Smooth muscle cell (in vitro differentiated cells): ENCODE results near the gene NUDT1. TPM values are rescaled to one million over a fixed set of nuclear protein-coding genes. Genes with fewer than 3 reads are reported as not detected.

Source experiments
- DNase-seq: peaks from one replicate; lab custom pipeline; 2025; ENCODE audit not compliant: unreplicated experiment; lab: John Stamatoyannopoulos, UW
- H2AFZ ChIP-seq: fragments of 200-600 bp; sonication (generic); 2 replicates; pipeline ENCODE4 v1.6.0; 2016; ENCODE audit warnings: antibody characterized with exemption, low read depth, mild to moderate bottlenecking
- H3F3A ChIP-seq: fragments of 200-600 bp; sonication (generic); 2 replicates; pipeline ENCODE4 v1.6.0; 2017; ENCODE audit warnings: antibody characterized with exemption, low read depth
- H3K27ac ChIP-seq: fragments of 200-600 bp; sonication (generic); 2 replicates; pipeline ENCODE4 v1.5.1; 2016; ENCODE audit warnings: low read depth, mild to moderate bottlenecking
- H3K27me3 ChIP-seq: fragments of 200-600 bp; sonication (generic); 2 replicates; pipeline ENCODE4 v1.6.1; 2016; ENCODE audit warnings: low read depth, mild to moderate bottlenecking
- H3K36me3 ChIP-seq: fragments of 200-600 bp; sonication (generic); 2 replicates; pipeline ENCODE4 v1.5.1; 2016; ENCODE audit warnings: low read depth
- H3K4me1 ChIP-seq: fragments of 200-600 bp; sonication (generic); 2 replicates; pipeline ENCODE4 v1.5.1; 2016; ENCODE audit warnings: low read depth
- H3K4me2 ChIP-seq: fragments of 200-600 bp; sonication (generic); 2 replicates; pipeline ENCODE4 v1.6.0; 2016; ENCODE audit warnings: mild to moderate bottlenecking
- H3K4me3 ChIP-seq: fragments of 200-600 bp; sonication (generic); 2 replicates; pipeline ENCODE4 v1.5.1; 2016; ENCODE audit warnings: mild to moderate bottlenecking
- H3K79me2 ChIP-seq: fragments of 200-600 bp; sonication (generic); 2 replicates; pipeline ENCODE4 v1.6.0; 2016; ENCODE audit warnings: low read depth, mild to moderate bottlenecking
- H3K9ac ChIP-seq: fragments of 200-600 bp; sonication (generic); 2 replicates; pipeline ENCODE4 v1.6.0; 2016; ENCODE audit warnings: low read depth
- H3K9me3 ChIP-seq: fragments of 200-600 bp; sonication (generic); replicated peaks from 2 replicates; pipeline ENCODE4 v1.5.1; 2016; ENCODE audit warnings: low read depth
- H4K20me1 ChIP-seq: fragments of 200-600 bp; sonication (generic); 2 replicates; pipeline ENCODE4 v1.6.0; 2016; ENCODE audit warnings: low read depth
- CTCF ChIP-seq: fragments of 200-600 bp; sonication (generic); IDR thresholded peaks from 2 replicates; pipeline ENCODE4 v1.5.1; 2017; ENCODE audit warnings: borderline replicate concordance, mild to moderate bottlenecking, antibody characterized with exemption; ENCODE audit not compliant: insufficient read depth, poor library complexity, severe bottlenecking
- WGBS: methylation state at CpG from one replicate; pipeline ENCODE4 v1.1.7; 2016; ENCODE audit warnings: low lambda C conversion rate; 5-methylcytosine and 5-hydroxymethylcytosine counted together
- polyA plus RNA-seq: library from polyadenylated mRNA; unstranded; fragments of >200 nt; fragmentation: Nextera tagmentation; extraction: Ambion mirVana; gene quantifications from 2 replicates; pipeline ENCODE4 v1.2.1, GENCODE V29; 2016
- total RNA-seq: library from RNA; depleted of rRNA; stranded (reverse); fragments of >200 nt; gene quantifications from 2 replicates; pipeline ENCODE4 v1.2.3, GENCODE V29; 2014

NUDT1 gene
- total and polyA plus RNA-seq, 2 experiments from 2014 or later = 20.7 to 46.0 TPM

GRCh38 chr7:2211926-2212325 lies 30.1 kb upstream of the NUDT1 start:
- Histone ChIP-seq H3K4me1 (no peaks in the 10 kb centered on the region), H3K27ac (no peak overlapping the region), H4K20me1 (peaks cover 16% of the 10 kb centered on the region), H3K36me3 (peaks cover 3% of the 10 kb centered on the region), H3K4me3 (no peak overlapping the region), H2AFZ (no peak overlapping the region), H3F3A (no peaks in the 10 kb centered on the region), H3K4me2 (no peak overlapping the region), H3K27me3 (no peaks in the 10 kb centered on the region), H3K9ac (no peak overlapping the region), H3K79me2 (no peaks in the 10 kb centered on the region), H3K9me3 (no peaks in the 10 kb centered on the region)
- no peak for TF ChIP-seq CTCF
- WGBS = 99% methylated on average over 13 of the region's 13 CpGs
- no peak for DNase-seq

GRCh38 chr7:2212906-2213305 lies 29.1 kb upstream of the NUDT1 start:
- Histone ChIP-seq H4K20me1 (peaks cover 16% of the 10 kb centered on the region), H3K27ac (no peak overlapping the region), H3F3A (no peaks in the 10 kb centered on the region), H3K9ac (no peak overlapping the region), H3K4me1 (no peaks in the 10 kb centered on the region), H3K27me3 (no peaks in the 10 kb centered on the region), H3K9me3 (no peaks in the 10 kb centered on the region), H3K36me3 (peaks cover 3% of the 10 kb centered on the region), H3K4me2 (no peak overlapping the region), H2AFZ (no peak overlapping the region), H3K79me2 (no peaks in the 10 kb centered on the region), H3K4me3 (no peak overlapping the region)
- no peak for DNase-seq
- WGBS = 94% methylated on average over 10 of the region's 10 CpGs
- no peak for TF ChIP-seq CTCF

GRCh38 chr7:2213551-2214215 lies 28.3 kb upstream of the NUDT1 start:
- H3K36me3 ChIP-seq = peaks cover 3% of the 10 kb centered on the region
- H4K20me1 ChIP-seq = peaks cover 12% of the 10 kb centered on the region
- no peak overlapping the region for H3K27ac ChIP-seq
- no peaks in the 10 kb centered on the region for H3F3A ChIP-seq
- H3K4me1 ChIP-seq = no peaks in the 10 kb centered on the region
- H3K4me2 ChIP-seq = no peak overlapping the region
- no peak for TF ChIP-seq CTCF
- H3K9ac ChIP-seq = no peak overlapping the region
- no peak overlapping the region for H2AFZ ChIP-seq
- H3K9me3 ChIP-seq = no peaks in the 10 kb centered on the region
- WGBS = 93% methylated on average over 15 of the region's 15 CpGs
- DNase-seq = no peak
- H3K4me3 ChIP-seq = no peak overlapping the region
- no peaks in the 10 kb centered on the region for H3K27me3 ChIP-seq
- no peaks in the 10 kb centered on the region for H3K79me2 ChIP-seq

- H2AFZ ChIP-seq = no peak overlapping the region
- H3K79me2 ChIP-seq = no peaks in the 10 kb centered on the region
- no peaks in the 10 kb centered on the region for H3F3A ChIP-seq
- 95% methylated on average over 9 of the region's 9 CpGs for WGBS
- H3K4me3 ChIP-seq = no peak overlapping the region
- no peak overlapping the region for H3K4me2 ChIP-seq
- H3K9ac ChIP-seq = no peak overlapping the region
- H3K27me3 ChIP-seq = no peaks in the 10 kb centered on the region
- TF ChIP-seq CTCF = no peak
- peaks cover 6% of the 10 kb centered on the region for H4K20me1 ChIP-seq
- H3K27ac ChIP-seq = no peak overlapping the region
- DNase-seq = no peak
- H3K36me3 ChIP-seq = peaks cover 3% of the 10 kb centered on the region
- no peaks in the 10 kb centered on the region for H3K9me3 ChIP-seq
- no peaks in the 10 kb centered on the region for H3K4me1 ChIP-seq
Observed at GRCh38 chr7:2214636-2215035, 27.4 kb upstream of the NUDT1 start.
